ENCODE data around the gene CCDC18.
A peak's percentile ranks its signal among the peaks of the same experiment; 100 is the strongest.
"Not testable (repeated sequence)": the region's sequence is repeated elsewhere in the genome, so short reads cannot be mapped to it uniquely, and the experiment has no call there.

CCDC18 gene

GRCh38 chr1:93171549-93172034 lies 8.9 kb upstream of the CCDC18 start:
- TF ChIP-seq CTCF (IDR thresholded peaks at IDR 0.05; ENCODE audit: low read depth, low read length, missing control alignments), result no peak
- H3K4me3 ChIP-seq (ENCODE audit: low read depth, low read length), result no peak overlapping the region
- in situ Hi-C loops (cut with HindIII; ENCODE audit: low sequenced_read_pairs), result loop anchor here (5.0 kb wide), 1 partner anchor 84 kb away; no protein-coding TSS in a partner anchor
- DNase-seq (ENCODE audit: low read depth), result no peak

GRCh38 chr1:93172778-93173177 lies 7.7 kb upstream of the CCDC18 start:
- in situ Hi-C loops (cut with HindIII; ENCODE audit: low sequenced_read_pairs), result loop anchor here (5.0 kb wide), 1 partner anchor 85 kb away; no protein-coding TSS in a partner anchor
- DNase-seq (ENCODE audit: low read depth), result no peak
- no peak for TF ChIP-seq CTCF (IDR thresholded peaks at IDR 0.05; ENCODE audit: low read depth, low read length, missing control alignments)
- no peak overlapping the region for H3K4me3 ChIP-seq (ENCODE audit: low read depth, low read length)

GRCh38 chr1:93174638-93175037 lies 5.9 kb upstream of the CCDC18 start:
- not testable (repeated sequence) for DNase-seq (ENCODE audit: low read depth); H3K4me3 ChIP-seq (ENCODE audit: low read depth, low read length)
- in situ Hi-C loops (cut with HindIII; ENCODE audit: low sequenced_read_pairs), result loop anchor here (5.0 kb wide), 1 partner anchor 87 kb away; no protein-coding TSS in a partner anchor

GRCh38 chr1:93177991-93178390 lies 2.5 kb upstream of the CCDC18 start:
- DNase-seq (ENCODE audit: low read depth), result no peak
- in situ Hi-C loops (cut with HindIII; ENCODE audit: low sequenced_read_pairs), result no loop called here
- peak overlapping the region; percentile 82 for H3K4me3 ChIP-seq (ENCODE audit: low read depth, low read length)
- TF ChIP-seq CTCF (IDR thresholded peaks at IDR 0.05; ENCODE audit: low read depth, low read length, missing control alignments), result no peak

GRCh38 chr1:93178418-93178817 lies 2.1 kb upstream of the CCDC18 start:
- in situ Hi-C loops (cut with HindIII; ENCODE audit: low sequenced_read_pairs), result no loop called here
- DNase-seq (ENCODE audit: low read depth), result no peak
- peak overlapping the region; percentile 82 for H3K4me3 ChIP-seq (ENCODE audit: low read depth, low read length)
- TF ChIP-seq CTCF (IDR thresholded peaks at IDR 0.05; ENCODE audit: low read depth, low read length, missing control alignments), result no peak

- DNase-seq (ENCODE audit: low read depth), result peak; percentile 96
- in situ Hi-C loops (cut with HindIII; ENCODE audit: low sequenced_read_pairs), result no loop called here
Observed at GRCh38 chr1:93179886-93180722, 420 bp upstream of the CCDC18 start, which contains the start of gene TMED5. Gene TMED5, minus strand, starts transcription at chr1:93180413. Its CDS starts 171 bp downstream, at chr1:93180242.

More at GRCh38 chr1:93179886-93180722, 420 bp upstream of the CCDC18 start, which contains the start of gene TMED5:
- H3K4me3 ChIP-seq (ENCODE audit: low read depth, low read length), result peak within 1 kb of the TSS; percentile 82
- TF ChIP-seq CTCF (IDR thresholded peaks at IDR 0.05; ENCODE audit: low read depth, low read length, missing control alignments), result peak; percentile 29
